ENCODE data around the gene EDNRB.
A peak's percentile ranks its signal among the peaks of the same experiment; 100 is the strongest.
"Not testable (repeated sequence)": the region's sequence is repeated elsewhere in the genome, so short reads cannot be mapped to it uniquely, and the experiment has no call there.

Gene EDNRB

GRCh38 chr13:77896536-77896935, 22.1 kb downstream of the EDNRB start:
- no peak for DNase-seq

GRCh38 chr13:77894743-77895142, 23.9 kb downstream of the EDNRB start:
- no peak for DNase-seq

GRCh38 chr13:77893066-77893465, 25.6 kb downstream of the EDNRB start:
- DNase-seq, result no peak

- DNase-seq, result no peak
Measured at GRCh38 chr13:77892491-77892890, 26.1 kb downstream of the EDNRB start.

GRCh38 chr13:77891486-77891885, 27.1 kb downstream of the EDNRB start:
- DNase-seq, result no peak

GRCh38 chr13:77891041-77891440, 27.6 kb downstream of the EDNRB start:
- no peak for DNase-seq

- DNase-seq, result no peak
Measured at GRCh38 chr13:77883328-77883727, 35.3 kb downstream of the EDNRB start.

- DNase-seq, result no peak
Measured at GRCh38 chr13:77878190-77878589, 40.4 kb downstream of the EDNRB start.

- DNase-seq, result no peak
Measured at GRCh38 chr13:77876176-77876575, 42.5 kb downstream of the EDNRB start.

- DNase-seq, result no peak
Measured at GRCh38 chr13:77874406-77874805, 44.2 kb downstream of the EDNRB start.

- DNase-seq, result no peak
Measured at GRCh38 chr13:77872995-77873394, 45.6 kb downstream of the EDNRB start.

- no peak for DNase-seq
Measured at GRCh38 chr13:77871596-77871995, 47.0 kb downstream of the EDNRB start.

- DNase-seq, result no peak
Measured at GRCh38 chr13:77868717-77869116, 49.9 kb downstream of the EDNRB start.

GRCh38 chr13:77866971-77867370, 51.7 kb downstream of the EDNRB start:
- no peak for DNase-seq

- DNase-seq, result no peak
Measured at GRCh38 chr13:77865622-77866021, 53.0 kb downstream of the EDNRB start.

GRCh38 chr13:77863144-77863543, 55.5 kb downstream of the EDNRB start:
- DNase-seq, result no peak

- DNase-seq, result no peak
Measured at GRCh38 chr13:77861741-77862140, 56.9 kb downstream of the EDNRB start.

- no peak for DNase-seq
Measured at GRCh38 chr13:77860507-77860981, 58.1 kb downstream of the EDNRB start.

- DNase-seq, result no peak
Measured at GRCh38 chr13:77859450-77859849, 59.2 kb downstream of the EDNRB start.

- DNase-seq, result peak; percentile 35
Measured at GRCh38 chr13:77857531-77858209, 61.0 kb downstream of the EDNRB start.

GRCh38 chr13:77853703-77854102, 64.9 kb downstream of the EDNRB start:
- no peak for DNase-seq

GRCh38 chr13:77848050-77848449, 70.6 kb downstream of the EDNRB start:
- DNase-seq, result not testable (repeated sequence)

- no peak for DNase-seq
Measured at GRCh38 chr13:77846173-77846572, 72.5 kb downstream of the EDNRB start.
